Endothelial cell of umbilical vein (primary cell): Measurements from ENCODE around the gene CXCR4. TPM values are rescaled to one million over a fixed set of nuclear protein-coding genes. Genes with fewer than 3 reads are reported as not detected.

Source experiments
- BruUV-seq: library from RNA; stranded (reverse); fragments of 400-500 nt; replicated peaks from 2 replicates; lab custom pipeline; 2021; lab: Mats Ljungman, UMichigan
- CTCF ChIA-PET: fragments of 300-600, 350-600 bp; sonication (Branson Sonifier 250); formaldehyde crosslinking; loops from one replicate; lab custom pipeline; 2021; ENCODE audit warnings: antibody characterized with exemption, inconsistent platforms; lab: Charles Lee
- POLR2A ChIA-PET: fragments of 300-600, 350-600 bp; sonication (Branson Sonifier 250); formaldehyde crosslinking; loops from one replicate; lab custom pipeline; 2021; ENCODE audit warnings: antibody characterized with exemption, inconsistent platforms; lab: Charles Lee
- DNase-seq: peaks from one replicate; pipeline ENCODE4 v3.0.0-alpha.2; 2011; ENCODE audit warnings: low read depth, low spot score
- FAIRE-seq: peaks from 2 replicates; lab custom pipeline; 2011; peaks lifted over from hg19 to GRCh38; lab: Jason Lieb, UNC
- H2AFZ ChIP-seq: 2 replicates; pipeline ENCODE4 v1.6.0; 2012; ENCODE audit warnings: low read depth, low read length, control low read depth, inconsistent platforms
- H3K27ac ChIP-seq: 2 replicates; pipeline ENCODE4 v1.5.1; 2011; ENCODE audit warnings: low read depth, mild to moderate bottlenecking, control low read depth, low read length, moderate library complexity; ENCODE audit not compliant: insufficient read depth
- H3K27me3 ChIP-seq, 2 experiments: 2 replicates each; pipeline versions ENCODE4 v1.6.0 to v1.6.1; 2011; ENCODE audit warnings: low read length in 2 of 2, mixed read lengths in 1 of 2; ENCODE audit not compliant: control insufficient read depth in 2 of 2, insufficient read depth in 2 of 2
- H3K36me3 ChIP-seq, 2 experiments: 2 replicates in 1 of 2; 3 replicates in 1 of 2; pipeline ENCODE4 v1.5.1; 2011; ENCODE audit warnings: low read length in 2 of 2, mild to moderate bottlenecking in 1 of 2, moderate library complexity in 1 of 2; ENCODE audit not compliant: control insufficient read depth in 2 of 2, insufficient read depth in 2 of 2; ENCODE audit errors: extremely low read depth in 1 of 2
- H3K4me1 ChIP-seq: 3 replicates; pipeline ENCODE4 v1.5.1; 2011; ENCODE audit warnings: mild to moderate bottlenecking, low read length; ENCODE audit not compliant: control insufficient read depth, insufficient read depth; ENCODE audit errors: extremely low read depth
- H3K4me2 ChIP-seq: 2 replicates; pipeline ENCODE4 v1.6.1; 2011; ENCODE audit warnings: low read length, control low read depth, mixed read lengths; ENCODE audit not compliant: insufficient read depth
- H3K4me3 ChIP-seq, 3 experiments: fragments of 200-600 bp in 1 of 3; sonication (generic), shearing (Covaris generic) in 1 of 3; replicated peaks in 1 of 3; 2 replicates each; pipeline ENCODE4 v1.5.1; 2011 to 2016; ENCODE audit warnings: control low read depth in 3 of 3, low read length in 3 of 3, mild to moderate bottlenecking in 2 of 3, inconsistent platforms in 1 of 3, low read depth in 1 of 3, moderate library complexity in 1 of 3; ENCODE audit not compliant: insufficient read depth in 1 of 3
- H3K79me2 ChIP-seq: 2 replicates; pipeline ENCODE4 v1.6.0; 2012; ENCODE audit warnings: low read length, inconsistent platforms; ENCODE audit not compliant: control insufficient read depth, insufficient read depth
- H3K9ac ChIP-seq: replicated peaks from 2 replicates; pipeline ENCODE3; 2011; ENCODE audit warnings: low read length, control low read depth; ENCODE audit not compliant: insufficient read depth; ENCODE audit errors: extremely low read depth
- H3K9me1 ChIP-seq: replicated peaks from 3 replicates; pipeline ENCODE4 v1.6.0; 2011; ENCODE audit warnings: mild to moderate bottlenecking, low read length; ENCODE audit not compliant: control insufficient read depth, insufficient read depth; ENCODE audit errors: extremely low read depth
- H3K9me3 ChIP-seq: replicated peaks from 2 replicates; pipeline ENCODE4 v1.5.1; 2012; ENCODE audit warnings: low read length, inconsistent platforms; ENCODE audit not compliant: control insufficient read depth, insufficient read depth
- H4K20me1 ChIP-seq: replicated peaks from 2 replicates; pipeline ENCODE3; 2011; ENCODE audit warnings: mild to moderate bottlenecking, low read length; ENCODE audit not compliant: control insufficient read depth, insufficient read depth; ENCODE audit errors: extremely low read depth
- CTCF ChIP-seq, 2 donors: IDR thresholded peaks; 1 replicate in 1 of 2; 2 replicates in 1 of 2; pipeline ENCODE4 v1.5.1; 2011; ENCODE audit warnings: low read length in 2 of 2, mild to moderate bottlenecking in 2 of 2, moderate library complexity in 2 of 2, control low read depth in 1 of 2, inconsistent platforms in 1 of 2, low read depth in 1 of 2; ENCODE audit not compliant: insufficient read depth in 1 of 2; ENCODE audit errors: extremely low read depth in 1 of 2
- EZH2 ChIP-seq: IDR thresholded peaks from 2 replicates; pipeline ENCODE4 v1.6.1; 2012; ENCODE audit warnings: borderline replicate concordance, low read depth, mild to moderate bottlenecking, moderate library complexity, low read length, inconsistent platforms; ENCODE audit not compliant: severe bottlenecking
- FOS ChIP-seq: IDR thresholded peaks from 2 replicates; pipeline ENCODE4 v1.6.1; 2011; ENCODE audit warnings: mild to moderate bottlenecking, low read length, moderate library complexity, borderline replicate concordance; ENCODE audit not compliant: insufficient read depth
- GATA2 ChIP-seq: IDR thresholded peaks from 2 replicates; pipeline ENCODE4 v1.7.0; 2011; ENCODE audit warnings: low read depth, mild to moderate bottlenecking, moderate library complexity, mixed read lengths, low read length; ENCODE audit not compliant: insufficient read length, insufficient read depth
- JUN ChIP-seq: IDR thresholded peaks from 2 replicates; pipeline ENCODE4 v1.6.1; 2011; ENCODE audit warnings: borderline replicate concordance, low read depth; ENCODE audit not compliant: insufficient read length, insufficient read depth
- MYC ChIP-seq: IDR thresholded peaks from one replicate; pipeline ENCODE4 v1.6.1; 2011; ENCODE audit warnings: mild to moderate bottlenecking, low read depth, low read length
- POLR2A ChIP-seq: IDR thresholded peaks from 2 replicates; pipeline ENCODE4 v1.6.1; 2012; ENCODE audit warnings: low read depth, mild to moderate bottlenecking, control low read depth, low read length
- POLR2AphosphoS5 ChIP-seq: IDR thresholded peaks from 2 replicates; pipeline ENCODE4 v1.6.1; 2012; ENCODE audit warnings: low read depth, mild to moderate bottlenecking, control low read depth, low read length, moderate library complexity; ENCODE audit not compliant: insufficient read depth
- dilution Hi-C: fragments of 300-500 bp; cut with MboI; formaldehyde crosslinking; loops from one replicate; pipeline ENCODE4 v1.15.0; 2019; ENCODE audit warnings: low sequenced_read_pairs; ENCODE audit not compliant: extremely low pct_ligation_motif_present
- intact Hi-C: fragments of 100-400 bp; cut with micrococcal nuclease; formaldehyde crosslinking; loops from one replicate; pipeline ENCODE4 v1.10.0; 2022
- polyA plus RNA-seq, 4 experiments: library from polyadenylated mRNA; depleted of rRNA in 3 of 4; stranded (reverse) in 3 of 4; unstranded in 1 of 4; fragments of >200 nt; gene quantifications; 2 replicates each; pipeline versions ENCODE4 v1.2.1 to v1.2.3, GENCODE V29; 2011 to 2012; ENCODE audit warnings: missing spikeins in 1 of 4
- total RNA-seq: library from RNA; stranded (reverse); gene quantifications from 2 replicates; pipeline ENCODE4 v1.2.3, GENCODE V29; 2021

CXCR4 gene
- total and polyA plus RNA-seq, 2 donors (not counting 3 experiments of a cell fraction or from before 2014, with no cell fraction given), result 42.2 to 52.4 TPM

DNA sequence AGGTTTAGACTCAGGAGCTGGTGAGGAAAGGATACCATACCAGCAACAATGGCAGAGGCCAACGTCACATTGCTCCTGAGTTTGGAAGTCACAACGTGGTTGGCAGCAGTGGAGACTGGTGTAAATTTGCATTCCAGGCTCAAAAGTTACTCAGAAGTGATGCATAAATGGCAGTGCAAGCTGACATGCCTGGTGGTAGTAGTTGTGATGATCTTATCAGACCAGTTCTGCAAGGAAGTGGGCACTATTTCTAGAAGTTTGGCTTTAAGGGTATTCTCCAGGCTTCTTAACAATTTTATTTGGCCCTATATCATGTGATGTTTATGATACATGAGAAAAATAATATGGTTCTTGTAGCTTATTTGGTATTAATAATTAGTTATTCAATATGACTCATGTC lies 37.8 kb downstream of the CXCR4 start:
- FAIRE-seq, result no peak
- no peaks in the 10 kb centered on the region for H3K36me3 ChIP-seq
- BruUV-seq, result no TSS peak
- H3K4me3 ChIP-seq, result no peak overlapping the region
- no peaks in the 10 kb centered on the region for H3K9me3 ChIP-seq
- no peak overlapping the region for H3K9ac ChIP-seq
- dilution Hi-C loops (no loop called here), intact Hi-C loops (no loop called here)
- H3K4me2 ChIP-seq, result no peak overlapping the region
- no peaks in the 10 kb centered on the region for H3K79me2 ChIP-seq
- no peaks in the 10 kb centered on the region for H4K20me1 ChIP-seq
- no peaks in the 10 kb centered on the region for H3K9me1 ChIP-seq
- H3K4me1 ChIP-seq, result no peaks in the 10 kb centered on the region
- H3K27ac ChIP-seq, result no peak overlapping the region
- H3K27me3 ChIP-seq, result no peaks in the 10 kb centered on the region
- DNase-seq, result no peak
- POLR2A ChIA-PET, result no interaction called here
- CTCF ChIA-PET, result no interaction called here
- TF ChIP-seq POLR2AphosphoS5, result no peak
- no peak for TF ChIP-seq EZH2
- TF ChIP-seq JUN, result no peak
- no peak for TF ChIP-seq FOS
- no peak overlapping the region for H2AFZ ChIP-seq

GRCh38 chr2:136077107-136077506 lies 40.8 kb downstream of the CXCR4 start:
- ChIA-PET POLR2A (no interaction called here), CTCF (no interaction called here)
- H3K79me2 ChIP-seq, result no peaks in the 10 kb centered on the region
- DNase-seq (no peak), FAIRE-seq (no peak)
- no TSS peak for BruUV-seq
- H3K9me3 ChIP-seq, result no peaks in the 10 kb centered on the region
- no peak overlapping the region for H3K27ac ChIP-seq
- no peaks in the 10 kb centered on the region for H3K36me3 ChIP-seq
- no peaks in the 10 kb centered on the region for H3K27me3 ChIP-seq
- no peak overlapping the region for H3K9ac ChIP-seq
- H3K4me1 ChIP-seq, result no peaks in the 10 kb centered on the region
- no peak overlapping the region for H2AFZ ChIP-seq
- no peaks in the 10 kb centered on the region for H4K20me1 ChIP-seq
- H3K9me1 ChIP-seq, result no peaks in the 10 kb centered on the region
- TF ChIP-seq POLR2A (no peak), FOS (no peak), POLR2AphosphoS5 (no peak), MYC (no peak), CTCF (IDR thresholded peaks at IDR 0.05; ENCODE audit: extremely low read depth in 1 of 2, insufficient read depth in 1 of 2, low read depth in 1 of 2, low read length in 2 of 2) (no peak), GATA2 (no peak), JUN (no peak)
- intact Hi-C loops (no loop called here), dilution Hi-C loops (no loop called here)
- H3K4me2 ChIP-seq, result no peak overlapping the region
- no peak overlapping the region for H3K4me3 ChIP-seq
